Skeletal muscle cell (primary cell): ENCODE measurements around the gene STK24.
"Not testable (repeated sequence)": the region's sequence is repeated elsewhere in the genome, so short reads cannot be mapped to it uniquely, and the experiment has no call there.

Source experiments
- DNase-seq: peaks from one replicate; pipeline ENCODE4 v3.0.0-alpha.2; 2010; ENCODE audit warnings: low read depth
- H3K4me3 ChIP-seq: 2 replicates; pipeline ENCODE4 v1.5.1; 2011; ENCODE audit warnings: low read depth, mild to moderate bottlenecking, control low read depth, low read length, moderate library complexity

The STK24 gene

DNA sequence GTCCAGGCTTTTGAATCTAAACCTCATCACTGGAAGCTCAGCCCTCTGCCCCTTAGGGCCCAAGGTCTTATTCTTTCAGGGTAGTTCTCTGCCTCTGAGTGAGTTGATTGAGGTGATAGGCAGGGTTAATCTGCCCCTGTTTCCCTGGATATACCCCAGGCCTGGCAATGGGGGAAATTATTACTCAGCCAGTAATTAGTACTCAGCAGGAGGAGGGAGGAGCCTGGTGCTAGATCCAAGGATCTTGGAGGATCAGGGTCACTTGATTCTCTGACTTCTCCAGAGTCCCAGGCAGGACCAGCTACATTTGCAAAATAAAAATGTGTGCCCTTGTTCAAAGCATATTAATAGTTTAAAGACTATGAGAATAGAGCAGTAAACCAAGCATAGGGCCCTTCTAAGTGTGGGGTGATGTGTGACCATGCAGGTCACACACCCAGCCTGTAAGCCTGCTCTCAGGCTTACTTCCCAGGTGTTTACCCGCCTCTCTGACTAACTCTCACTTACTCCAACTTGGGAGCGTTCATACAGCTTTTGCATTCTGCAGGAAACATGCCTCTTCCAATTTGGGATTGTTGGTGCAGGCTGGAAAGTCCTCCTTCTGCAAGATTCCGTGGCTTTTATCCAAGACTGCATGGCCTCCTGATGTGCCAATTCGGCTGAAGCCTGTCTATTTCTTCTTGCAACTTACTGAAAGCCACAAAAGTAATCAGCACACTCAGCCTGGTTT lies 7.9 kb upstream of the STK24 start:
- no peak overlapping the region for H3K4me3 ChIP-seq
- no peak for DNase-seq

- no peak overlapping the region for H3K4me3 ChIP-seq
- DNase-seq = no peak
Observed at GRCh38 chr13:98582947-98583346, 6.0 kb upstream of the STK24 start.

- no peak for DNase-seq
- no peak overlapping the region for H3K4me3 ChIP-seq
Observed at GRCh38 chr13:98581971-98582702, 5.2 kb upstream of the STK24 start.

DNA sequence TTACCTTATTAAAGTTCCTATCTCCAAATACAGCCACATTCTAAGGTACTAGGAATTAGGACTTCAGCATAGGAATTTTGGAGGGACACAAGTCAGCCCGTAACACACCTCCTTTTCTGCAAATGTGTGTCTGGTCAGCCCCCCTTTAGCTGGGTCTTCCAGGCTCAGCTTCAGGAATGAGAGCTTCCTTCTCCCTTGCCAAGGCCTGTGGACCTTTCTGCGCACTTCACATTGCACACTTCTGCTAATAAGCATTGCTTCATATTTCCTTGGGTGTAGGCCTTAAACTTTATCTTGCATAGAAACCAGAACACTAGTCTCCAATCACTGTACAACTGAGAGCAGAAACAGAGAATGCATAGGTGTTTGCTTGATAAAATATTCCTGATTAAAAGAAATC lies 4.5 kb upstream of the STK24 start:
- DNase-seq = no peak
- H3K4me3 ChIP-seq = no peak overlapping the region

GRCh38 chr13:98580420-98580819 lies 3.5 kb upstream of the STK24 start:
- no peak overlapping the region for H3K4me3 ChIP-seq
- no peak for DNase-seq

GRCh38 chr13:98577836-98578285 lies 954 bp upstream of the STK24 start:
- H3K4me3 ChIP-seq = peak overlapping the region; percentile 56

GRCh38 chr13:98576200-98576945 lies 534 bp downstream of the STK24 start:
- DNase-seq = no peak
- peak overlapping the region; percentile 89 for H3K4me3 ChIP-seq

More at GRCh38 chr13:98577836-98578285, 954 bp upstream of the STK24 start:
- no peak for DNase-seq

- peak overlapping the region; percentile 89 for H3K4me3 ChIP-seq
- no peak for DNase-seq
Observed at GRCh38 chr13:98575904-98576199, 1.1 kb downstream of the STK24 start.

GRCh38 chr13:98575009-98575903 lies 1.7 kb downstream of the STK24 start:
- no peak for DNase-seq
- peak overlapping the region; percentile 89 for H3K4me3 ChIP-seq

DNA sequence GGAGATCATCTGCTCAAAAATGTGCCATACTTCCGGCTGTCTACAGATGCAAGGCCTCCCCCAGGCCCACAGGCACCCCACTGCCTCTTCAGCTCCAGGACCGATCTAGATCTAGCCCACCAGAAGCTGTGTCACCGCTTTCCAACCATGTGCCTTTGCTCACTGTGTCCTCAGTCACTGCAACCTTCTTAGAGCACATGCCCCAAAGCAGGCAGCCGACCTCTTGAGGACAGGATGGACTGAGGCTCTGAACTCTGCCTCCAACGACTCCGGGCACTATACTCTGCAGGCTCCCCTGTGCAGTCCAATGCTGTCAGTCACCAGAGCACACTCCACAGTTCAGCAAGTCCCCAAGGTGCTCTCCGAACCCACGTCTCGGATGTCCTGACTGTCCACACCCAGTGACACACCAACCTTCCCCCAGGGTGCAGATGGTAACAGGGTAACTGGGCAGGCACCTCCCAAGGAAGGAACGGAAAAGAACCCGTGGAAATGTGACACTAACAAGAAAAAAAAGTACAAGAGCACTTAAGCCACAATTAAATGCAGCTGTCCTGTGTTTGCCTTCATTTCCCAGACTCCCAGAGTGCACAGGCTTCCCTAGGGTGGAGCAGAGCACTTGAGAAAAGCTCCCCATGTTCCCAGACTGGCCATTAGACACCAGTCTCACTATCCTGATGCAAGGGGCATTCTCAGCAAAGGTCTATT lies 4.8 kb downstream of the STK24 start:
- no peak overlapping the region for H3K4me3 ChIP-seq
- peak; percentile 64 for DNase-seq

GRCh38 chr13:98570929-98571372 lies 6.0 kb downstream of the STK24 start:
- no peak for DNase-seq
- no peak overlapping the region for H3K4me3 ChIP-seq

DNA sequence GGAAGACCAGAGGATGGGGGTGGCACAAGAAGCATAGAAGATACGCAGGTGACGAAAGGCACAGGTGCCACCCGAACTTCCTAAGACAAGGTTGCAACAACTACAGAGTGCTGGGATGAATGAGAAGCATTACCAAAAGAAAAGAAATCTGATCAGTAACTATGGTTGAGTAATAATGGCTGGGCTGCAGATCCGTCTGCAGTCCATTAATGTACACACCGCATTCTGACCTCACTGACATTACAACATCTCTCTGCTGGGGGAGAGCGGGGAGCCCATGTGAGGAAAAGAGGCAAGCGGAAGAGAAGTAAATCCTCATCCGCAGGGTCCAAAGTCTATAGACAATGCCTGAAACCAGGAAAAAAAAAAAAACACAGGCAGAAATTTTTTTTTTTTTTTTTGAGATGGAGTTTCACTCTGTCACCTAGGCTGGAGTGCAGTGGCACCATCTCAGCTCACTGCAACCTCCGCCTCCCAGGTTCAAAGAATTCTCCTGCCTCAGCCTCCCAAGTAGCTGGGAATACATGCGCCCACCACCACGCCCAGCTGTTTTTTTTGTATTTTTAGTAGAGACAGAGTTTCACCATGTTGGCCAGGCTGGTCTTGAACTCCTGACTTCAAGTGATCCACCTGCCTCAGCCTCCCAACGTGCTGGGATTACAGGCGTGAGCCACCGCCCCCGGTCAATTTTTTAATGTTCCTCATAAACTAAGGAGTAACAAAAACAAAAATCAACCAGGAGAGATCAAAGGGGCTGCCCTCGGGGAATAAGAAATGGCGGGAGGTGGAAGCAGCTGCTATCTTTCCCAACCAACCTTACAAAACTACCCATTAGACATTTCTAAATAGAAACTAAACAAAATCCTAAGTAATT lies 7.2 kb downstream of the STK24 start:
- DNase-seq, H3K4me3 ChIP-seq: not testable (repeated sequence)

GRCh38 chr13:98568918-98569317 lies 8.0 kb downstream of the STK24 start:
- no peak overlapping the region for H3K4me3 ChIP-seq
- DNase-seq = no peak

DNA sequence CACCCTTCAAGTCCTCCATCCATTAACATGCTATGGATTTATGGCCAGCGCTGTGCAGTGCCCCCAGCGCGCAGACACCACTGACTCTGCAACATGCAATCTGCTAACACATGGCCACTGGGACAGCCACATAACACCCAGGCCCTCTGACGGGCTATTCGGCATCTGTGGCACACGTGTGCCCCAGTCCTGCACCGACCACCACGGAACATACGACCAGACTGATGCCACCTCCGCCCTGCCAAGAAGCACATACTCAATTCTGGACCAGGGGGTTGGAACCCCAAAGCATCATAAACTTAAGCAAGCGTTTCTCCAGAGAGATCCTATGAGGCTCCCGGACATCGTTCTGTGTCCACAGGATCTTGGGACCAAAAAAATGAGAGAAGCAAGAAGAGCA lies 9.8 kb downstream of the STK24 start:
- no peak for DNase-seq
- H3K4me3 ChIP-seq = no peak overlapping the region

DNA sequence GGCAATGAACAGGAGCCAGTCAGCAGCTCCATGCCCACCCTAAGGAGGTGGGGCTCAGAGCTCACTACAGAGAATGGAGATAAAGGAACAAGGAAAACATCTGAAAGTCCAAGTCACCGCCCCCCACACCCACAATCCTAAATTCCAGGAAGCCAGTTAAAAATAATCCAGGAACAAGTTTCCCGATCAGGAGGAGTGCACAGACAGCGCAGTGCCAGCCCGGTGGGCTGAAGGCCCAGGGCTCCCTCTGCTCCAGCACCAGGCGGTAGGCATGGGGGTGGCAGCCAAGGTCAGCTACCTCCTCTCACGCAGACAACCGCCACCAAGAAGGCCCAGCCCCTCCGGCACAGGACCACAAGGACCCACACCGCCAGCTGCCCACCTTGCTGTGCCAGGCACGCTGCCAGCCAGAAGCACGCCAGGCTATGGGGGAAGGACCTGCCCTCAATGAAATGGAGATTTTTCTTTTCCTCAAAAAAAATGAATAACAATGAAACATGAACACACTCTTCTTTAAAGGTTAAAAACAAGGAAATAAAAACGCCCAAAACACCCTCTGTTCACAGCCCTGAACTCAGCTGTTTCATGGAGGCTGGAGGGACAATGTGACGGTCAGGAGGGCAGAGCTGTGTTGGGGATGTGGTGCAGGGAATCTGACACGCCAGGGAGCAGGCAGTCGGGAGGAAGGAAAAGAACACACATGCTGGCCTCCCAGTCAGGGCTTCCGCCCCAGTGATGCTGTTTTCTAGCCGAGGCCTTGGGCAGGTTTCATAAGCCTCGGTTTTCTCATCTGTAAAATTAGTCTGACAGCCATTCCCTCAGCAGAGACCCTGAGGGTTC lies 11.0 kb downstream of the STK24 start:
- DNase-seq = no peak

GRCh38 chr13:98564204-98564603 lies 12.7 kb downstream of the STK24 start:
- no peak for DNase-seq
- no peak overlapping the region for H3K4me3 ChIP-seq

More for the DNA sequence above, 11.0 kb downstream of the STK24 start:
- H3K4me3 ChIP-seq = no peak overlapping the region

DNA sequence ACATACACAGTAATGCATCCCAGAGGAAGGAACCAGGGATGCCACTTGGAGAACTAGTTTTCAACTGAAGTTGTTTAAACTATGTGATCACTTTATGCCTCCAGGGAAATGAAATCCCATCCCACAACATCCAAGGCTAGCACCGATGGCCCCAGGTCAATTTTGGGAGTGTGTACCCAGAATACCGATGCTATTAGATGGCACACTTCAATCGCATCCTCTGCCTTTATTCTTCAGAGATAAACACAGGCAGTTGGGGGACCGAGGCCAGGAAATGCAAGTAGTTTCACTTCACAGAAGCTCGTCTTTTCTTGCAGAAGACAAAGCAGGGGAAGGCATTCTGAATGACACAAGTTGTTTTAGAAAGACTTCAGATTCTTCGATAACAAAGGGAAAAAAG lies 13.8 kb downstream of the STK24 start:
- DNase-seq = no peak
- H3K4me3 ChIP-seq = no peak overlapping the region
